G401.6 (cell line): Measurements from ENCODE around the gene ZSCAN5B.

Experiments used
- FAIRE-seq: peaks from 2 replicates; lab custom pipeline; 2012; peaks lifted over from hg19 to GRCh38; lab: Jason Lieb, UNC

The ZSCAN5B gene

DNA sequence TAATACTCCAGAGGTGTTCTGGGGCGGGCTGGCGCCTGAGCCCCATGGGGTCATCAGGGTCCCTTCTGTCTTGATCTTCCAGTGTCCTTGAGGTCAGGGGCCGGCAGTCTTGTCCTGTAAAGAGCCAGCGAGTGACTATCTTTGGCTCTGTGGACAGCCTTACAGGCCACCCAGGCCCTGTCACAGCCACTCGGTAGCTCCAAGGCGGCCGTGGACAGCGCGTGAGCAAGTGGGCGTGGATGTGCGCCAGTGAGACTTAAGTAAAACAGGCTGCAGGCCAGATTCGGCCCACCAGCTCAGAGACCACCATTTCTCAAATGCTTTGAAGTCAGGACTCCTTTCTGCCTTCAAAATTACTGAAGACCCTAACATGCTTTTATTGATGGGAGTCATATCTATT, 52.8 kb downstream of the ZSCAN5B start:
- no peak for FAIRE-seq

DNA sequence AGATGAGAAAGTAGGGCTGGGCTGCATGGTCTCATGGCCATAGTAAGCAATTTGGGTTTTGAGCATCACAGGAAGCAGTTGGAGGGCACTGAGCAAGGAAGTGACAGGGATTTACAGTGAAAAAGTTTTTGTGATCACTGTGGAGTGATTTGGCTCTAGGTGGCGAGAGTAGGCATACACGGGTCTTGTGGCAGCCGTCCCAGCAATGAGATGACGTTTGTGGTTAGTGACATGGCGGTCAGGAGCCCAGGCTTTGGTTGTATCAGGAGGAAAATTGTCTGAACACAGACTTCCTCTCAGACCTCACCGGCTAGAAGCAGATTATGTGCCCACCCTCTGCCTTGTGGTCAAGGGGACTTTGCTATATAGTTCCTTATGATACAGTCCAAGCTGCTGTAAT, 53.2 kb downstream of the ZSCAN5B start:
- FAIRE-seq: no peak

GRCh38 chr19:56142897-56143434, 54.6 kb downstream of the ZSCAN5B start:
- no peak for FAIRE-seq

DNA sequence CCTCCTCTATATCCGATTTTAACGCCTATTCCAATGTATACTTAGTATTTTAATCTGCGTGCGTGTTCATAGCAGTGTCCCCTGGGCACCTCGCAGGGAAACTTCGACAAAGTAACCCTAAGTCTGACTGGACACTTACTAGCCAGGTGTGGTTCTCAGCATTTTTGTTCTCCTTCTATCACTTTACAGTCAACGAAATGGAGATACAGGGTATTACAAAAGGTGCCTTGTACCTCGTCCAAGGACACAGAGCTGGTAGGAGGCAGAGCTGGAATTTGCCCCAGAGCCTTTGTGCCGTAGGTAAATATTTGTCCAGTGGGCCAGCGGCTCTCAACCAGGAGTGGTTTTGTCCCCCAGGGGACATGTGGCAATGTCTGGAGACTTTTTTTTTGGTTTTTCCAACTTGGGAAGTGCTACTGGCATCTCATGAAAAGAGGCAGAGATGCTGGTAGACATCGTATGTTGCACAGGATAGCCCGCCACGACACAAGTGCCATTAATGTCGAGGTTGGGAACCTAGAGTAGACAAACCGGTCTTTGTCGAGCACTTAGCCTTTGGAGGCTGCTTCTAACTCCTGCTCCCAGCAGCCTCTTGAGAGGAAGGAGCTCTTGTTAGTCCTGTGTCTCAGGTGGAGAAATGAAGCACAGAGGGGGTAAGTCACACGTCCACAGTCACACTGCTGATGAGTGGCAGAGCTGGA, 55.3 kb downstream of the ZSCAN5B start:
- no peak for FAIRE-seq

- no peak for FAIRE-seq
Measured at GRCh38 chr19:56141417-56141993, 56.1 kb downstream of the ZSCAN5B start.

- FAIRE-seq: peak; percentile 99
Measured at GRCh38 chr19:56140583-56141416, 56.8 kb downstream of the ZSCAN5B start, which contains the start of gene ZNF444. ZNF444 (plus strand) TSS chr19:56141287; CDS start chr19:56146912, 5,625 bp downstream.

- FAIRE-seq: no peak
Measured at GRCh38 chr19:56139847-56140582, 57.6 kb downstream of the ZSCAN5B start.
